Subcutaneous abdominal adipose tissue (tissue), 5 donors: ENCODE measurements around the gene HDHD3.
"Not testable (repeated sequence)": the region's sequence is repeated elsewhere in the genome, so short reads cannot be mapped to it uniquely, and the experiment has no call there.

Experiments
- H3K27ac ChIP-seq: one replicate; pipeline ENCODE4 v1.7.0; 2013; ENCODE audit warnings: low read depth, mild to moderate bottlenecking, inconsistent platforms, low read length, moderate library complexity
- H3K27me3 ChIP-seq, 5 donors: one replicate each; pipeline ENCODE4 v1.7.0; 2013; ENCODE audit warnings: low read length in 5 of 5, inconsistent platforms in 1 of 5; ENCODE audit not compliant: control insufficient read depth in 5 of 5, insufficient read depth in 4 of 5
- H3K36me3 ChIP-seq, 5 donors: one replicate each; pipeline ENCODE4 v1.7.0; 2013; ENCODE audit warnings: low read length in 5 of 5; ENCODE audit not compliant: control insufficient read depth in 5 of 5, insufficient read depth in 5 of 5
- H3K4me1 ChIP-seq, 5 donors: one replicate each; pipeline ENCODE4 v1.7.0; 2013; ENCODE audit warnings: low read length in 5 of 5, mild to moderate bottlenecking in 3 of 5, moderate library complexity in 1 of 5; ENCODE audit not compliant: control insufficient read depth in 5 of 5, insufficient read depth in 5 of 5
- H3K4me3 ChIP-seq, 5 donors: one replicate each; pipeline ENCODE4 v1.7.0; 2013; ENCODE audit warnings: low read length in 5 of 5, low read depth in 1 of 5
- H3K9ac ChIP-seq, 5 donors: one replicate each; pipeline ENCODE4 v1.7.0; 2013; ENCODE audit warnings: low read length in 5 of 5, mild to moderate bottlenecking in 4 of 5, moderate library complexity in 3 of 5
- H3K9me3 ChIP-seq, 5 donors: one replicate each; pipeline ENCODE4 v1.7.0; 2013; ENCODE audit warnings: low read length in 5 of 5; ENCODE audit not compliant: control insufficient read depth in 5 of 5
- donor health status: healthy.
- donor health status: healthy.
- donor health status: healthy.
- donor health status: healthy.
- donor health status: healthy.

HDHD3 gene

GRCh38 chr9:113379094-113379828, 2.5 kb upstream of the HDHD3 start:
- H3K27me3 ChIP-seq, H3K9ac ChIP-seq: not testable (repeated sequence)
- H3K4me1 ChIP-seq = peaks cover 0 to 17% (median 11%) of the 10 kb centered on the region in 5 donors

GRCh38 chr9:113375057-113376023, 1.4 kb downstream of the HDHD3 start:
- peaks cover 0 to 22% (median 16%) of the 10 kb centered on the region in 5 donors for H3K36me3 ChIP-seq
- H3K27ac ChIP-seq = peak overlapping the region; percentile 55
- no peaks in the 10 kb centered on the region for H3K27me3 ChIP-seq
- H3K4me3 ChIP-seq = peak overlapping the region in 4 of 5 donors; percentile 17 to 86 (median 62)
- H3K9me3 ChIP-seq = no peaks in the 10 kb centered on the region
- H3K4me1 ChIP-seq = peaks cover 0 to 21% (median 11%) of the 10 kb centered on the region in 5 donors
- peak overlapping the region in 4 of 5 donors; percentile 0 to 62 (median 34) for H3K9ac ChIP-seq

More at GRCh38 chr9:113379094-113379828, 2.5 kb upstream of the HDHD3 start:
- H3K27ac ChIP-seq, H3K9me3 ChIP-seq, H3K36me3 ChIP-seq, H3K4me3 ChIP-seq: not testable (repeated sequence)

DNA sequence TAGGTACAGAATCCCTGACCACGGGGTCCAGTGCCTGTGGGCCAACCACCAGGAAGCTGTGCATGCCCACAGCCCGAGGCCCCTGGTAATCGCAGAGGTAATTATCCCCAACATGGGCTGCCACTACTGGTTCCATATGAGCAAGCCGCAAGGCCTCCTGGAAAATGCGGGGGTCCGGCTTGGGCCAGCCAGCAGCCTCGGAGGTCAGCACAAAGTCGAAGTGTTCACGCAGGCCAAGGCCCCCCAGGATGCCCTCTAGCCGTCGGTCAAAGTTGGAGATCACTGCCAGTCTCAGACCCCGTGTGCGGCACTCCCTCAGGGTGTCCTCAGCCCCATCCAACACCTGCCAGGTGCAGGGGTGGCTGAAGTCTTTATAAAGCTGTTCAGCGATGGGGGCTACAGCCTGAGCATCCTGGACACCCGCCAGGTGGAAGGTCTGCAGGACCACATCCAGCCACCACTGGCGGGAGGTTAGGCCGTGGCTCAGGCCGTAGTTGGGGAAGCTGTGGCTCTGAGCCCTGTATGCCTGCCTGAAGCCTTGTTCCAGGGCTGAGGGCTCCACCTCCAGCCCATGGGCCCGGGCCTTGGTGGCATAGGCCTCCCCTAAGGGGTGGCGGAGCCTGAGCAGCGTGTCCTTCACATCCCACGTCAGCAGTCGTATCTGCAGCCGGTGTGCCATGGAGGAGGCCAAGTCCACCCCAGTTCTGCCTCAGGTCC, 3.0 kb downstream of the HDHD3 start:
- Histone ChIP-seq H3K9me3 (no peaks in the 10 kb centered on the region), H3K27ac (no peak overlapping the region), H3K36me3 (peaks cover 0 to 22% (median 16%) of the 10 kb centered on the region in 5 donors), H3K27me3 (no peaks in the 10 kb centered on the region), H3K4me1 (peaks cover 0 to 21% (median 11%) of the 10 kb centered on the region in 5 donors), H3K4me3 (no peak overlapping the region), H3K9ac (no peak overlapping the region)

DNA sequence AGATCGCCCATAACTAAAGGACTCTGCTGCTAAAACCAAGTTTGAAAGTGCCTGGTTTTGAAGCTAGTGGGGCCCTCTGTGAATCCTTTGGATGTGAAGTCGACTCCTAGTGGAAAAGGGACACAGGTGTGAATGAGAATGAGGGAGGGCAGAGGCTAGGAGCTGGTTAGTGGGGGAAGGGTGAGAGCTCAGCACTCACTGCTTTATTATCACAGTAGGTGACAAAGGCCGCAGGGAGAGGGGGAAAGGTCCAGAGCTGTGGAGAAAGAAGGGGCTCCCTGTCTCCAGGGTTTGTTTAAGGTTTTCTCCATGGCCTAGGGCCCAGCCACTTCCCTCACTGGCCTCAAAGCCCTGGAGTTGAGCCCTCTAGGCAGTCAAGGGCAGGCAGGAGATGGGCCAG, 3.5 kb downstream of the HDHD3 start:
- Histone ChIP-seq H3K4me1 (peaks cover 0 to 21% (median 11%) of the 10 kb centered on the region in 5 donors), H3K4me3 (no peak overlapping the region), H3K9me3 (no peaks in the 10 kb centered on the region), H3K27me3 (no peaks in the 10 kb centered on the region), H3K36me3 (peaks cover 0 to 22% (median 16%) of the 10 kb centered on the region in 5 donors), H3K9ac (peak overlapping the region in 1 of 5 donors; percentile 30), H3K27ac (no peak overlapping the region)

DNA sequence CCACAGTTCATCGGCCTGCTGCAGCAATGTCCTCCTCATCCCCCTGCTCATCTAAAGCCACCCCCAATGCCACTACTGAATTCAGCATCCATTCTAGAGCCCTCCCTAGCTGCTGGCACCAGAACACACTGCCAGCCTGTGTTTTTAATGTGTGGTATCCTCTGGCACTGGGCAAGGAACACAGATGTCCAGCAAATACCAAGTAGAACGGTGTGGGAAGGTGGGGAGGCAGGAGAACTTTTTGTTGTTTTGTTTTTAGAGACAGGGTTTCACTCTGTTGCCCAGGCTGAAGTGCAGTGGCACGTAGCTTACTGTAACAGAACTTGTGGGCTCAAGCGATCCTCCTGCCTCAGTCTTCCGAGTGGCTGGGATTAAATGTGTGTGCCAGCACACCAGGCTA, 4.7 kb downstream of the HDHD3 start:
- H3K4me1 ChIP-seq = peaks cover 0 to 18% (median 8%) of the 10 kb centered on the region in 5 donors
- no peak overlapping the region for H3K9ac ChIP-seq
- H3K9me3 ChIP-seq = no peaks in the 10 kb centered on the region
- H3K27ac ChIP-seq = no peak overlapping the region
- H3K4me3 ChIP-seq = no peak overlapping the region
- peaks cover 0 to 22% (median 16%) of the 10 kb centered on the region in 5 donors for H3K36me3 ChIP-seq
- H3K27me3 ChIP-seq = no peaks in the 10 kb centered on the region

- Histone ChIP-seq H3K4me1 (peaks cover 0 to 13% (median 8%) of the 10 kb centered on the region in 5 donors), H3K27ac (no peak overlapping the region), H3K27me3 (no peaks in the 10 kb centered on the region), H3K4me3 (no peak overlapping the region), H3K36me3 (peaks cover 0 to 22% (median 16%) of the 10 kb centered on the region in 5 donors), H3K9me3 (no peaks in the 10 kb centered on the region), H3K9ac (no peak overlapping the region)
Observed at GRCh38 chr9:113370806-113371325, 5.9 kb downstream of the HDHD3 start.

GRCh38 chr9:113369855-113370140, 7.0 kb downstream of the HDHD3 start:
- Histone ChIP-seq H3K4me3 (no peak overlapping the region), H3K9me3 (no peaks in the 10 kb centered on the region), H3K27me3 (no peaks in the 10 kb centered on the region), H3K27ac (no peak overlapping the region), H3K4me1 (peaks cover 0 to 6% (median under 1%) of the 10 kb centered on the region in 5 donors), H3K36me3 (peaks cover 0 to 20% (median 14%) of the 10 kb centered on the region in 5 donors), H3K9ac (no peak overlapping the region)

GRCh38 chr9:113368982-113369854, 7.6 kb downstream of the HDHD3 start:
- Histone ChIP-seq H3K9me3 (no peaks in the 10 kb centered on the region), H3K9ac (no peak overlapping the region), H3K27me3 (no peaks in the 10 kb centered on the region), H3K27ac (no peak overlapping the region), H3K36me3 (peaks cover 0 to 16% (median 11%) of the 10 kb centered on the region in 5 donors), H3K4me1 (peaks cover 0 to 6% (median 0%) of the 10 kb centered on the region in 5 donors), H3K4me3 (no peak overlapping the region)
